Stimulated activated naive B cell treated with anti-CD40 and anti-IgM and Interleukin-4, amounts not matched to agents 10 μg/mL and 1 μg/mL and 100 μg/mL, for 72 hours (primary cell): ENCODE results near the gene SALL2.

Experiments used
- ATAC-seq, 2 donors: fragments of 150-1000 bp; cut with Tn5 transposase; replicated peaks; 2 replicates each; pipeline ENCODE4 v1.10.0; 2021; ENCODE audit warnings: moderate library complexity in 1 of 2
- DNase-seq: peaks from one replicate; pipeline ENCODE4 v3.0.0; 2021
- H3K27ac Mint-ChIP-seq: one replicate; pipeline ENCODE4 v1.8.0; 2022; ENCODE audit warnings: mild to moderate bottlenecking, mixed read lengths
- H3K27me3 Mint-ChIP-seq, 2 donors: one replicate each; pipeline ENCODE4 v1.8.0; 2022; ENCODE audit warnings: mixed read lengths in 2 of 2
- H3K36me3 Mint-ChIP-seq, 2 donors: one replicate each; pipeline ENCODE4 v1.8.0; 2022; ENCODE audit warnings: mixed read lengths in 2 of 2, mild to moderate bottlenecking in 1 of 2
- H3K4me1 Mint-ChIP-seq, 2 donors: one replicate each; pipeline ENCODE4 v1.8.0; 2022; ENCODE audit warnings: mixed read lengths in 2 of 2, mild to moderate bottlenecking in 1 of 2
- H3K4me3 Mint-ChIP-seq, 2 donors: one replicate each; pipeline ENCODE4 v1.8.0; 2022; ENCODE audit warnings: mild to moderate bottlenecking in 2 of 2, mixed read lengths in 2 of 2, moderate library complexity in 1 of 2
- H3K9me3 Mint-ChIP-seq, 2 donors: one replicate each; pipeline ENCODE4 v1.8.0; 2022; ENCODE audit warnings: mixed read lengths in 2 of 2, mild to moderate bottlenecking in 1 of 2

Gene SALL2

GRCh38 chr14:21536418-21537089, 10.4 kb upstream of the SALL2 start:
- H3K27me3 Mint-ChIP-seq, result peaks cover 58 to 61% of the 10 kb centered on the region in 2 donors
- DNase-seq (no peak), ATAC-seq (peak in 1 of 2 donors; percentile 20)
- peaks cover 10 to 15% of the 10 kb centered on the region in 2 donors for H3K4me1 Mint-ChIP-seq
- H3K9me3 Mint-ChIP-seq, result no peaks in the 10 kb centered on the region
- no peaks in the 10 kb centered on the region for H3K36me3 Mint-ChIP-seq
- peak overlapping the region; percentile 53 to 58 for H3K4me3 Mint-ChIP-seq
- peak overlapping the region; percentile 56 for H3K27ac Mint-ChIP-seq

GRCh38 chr14:21535545-21536417, 9.6 kb upstream of the SALL2 start:
- H3K36me3 Mint-ChIP-seq, result no peaks in the 10 kb centered on the region
- peaks cover 58 to 61% of the 10 kb centered on the region in 2 donors for H3K27me3 Mint-ChIP-seq
- peak overlapping the region in 1 of 2 donors; percentile 58 for H3K4me3 Mint-ChIP-seq
- no peaks in the 10 kb centered on the region for H3K9me3 Mint-ChIP-seq
- DNase-seq, result no peak
- no peak overlapping the region for H3K27ac Mint-ChIP-seq
- peaks cover 10 to 15% of the 10 kb centered on the region in 2 donors for H3K4me1 Mint-ChIP-seq
- ATAC-seq, result no peak

- no peak for ATAC-seq
- H3K9me3 Mint-ChIP-seq, result no peaks in the 10 kb centered on the region
- no peak for DNase-seq
These were observed 8.4 kb upstream of the SALL2 start for GRCh38 chr14:21534576-21534975.

GRCh38 chr14:21533294-21533693, 7.1 kb upstream of the SALL2 start:
- H3K36me3 Mint-ChIP-seq, result no peaks in the 10 kb centered on the region
- H3K4me1 Mint-ChIP-seq, result peaks cover 10 to 15% of the 10 kb centered on the region in 2 donors
- ATAC-seq, result no peak
- H3K4me3 Mint-ChIP-seq, result no peak overlapping the region
- no peaks in the 10 kb centered on the region for H3K9me3 Mint-ChIP-seq
- no peak for DNase-seq
- H3K27ac Mint-ChIP-seq, result no peak overlapping the region
- peaks cover 45 to 59% of the 10 kb centered on the region in 2 donors for H3K27me3 Mint-ChIP-seq

More at GRCh38 chr14:21534576-21534975, 8.4 kb upstream of the SALL2 start:
- peaks cover 10 to 15% of the 10 kb centered on the region in 2 donors for H3K4me1 Mint-ChIP-seq
- peaks cover 57 to 61% of the 10 kb centered on the region in 2 donors for H3K27me3 Mint-ChIP-seq
- no peaks in the 10 kb centered on the region for H3K36me3 Mint-ChIP-seq
- no peak overlapping the region for H3K4me3 Mint-ChIP-seq
- no peak overlapping the region for H3K27ac Mint-ChIP-seq

GRCh38 chr14:21529515-21529914, 3.4 kb upstream of the SALL2 start:
- Mint-ChIP-seq H3K9me3 (no peaks in the 10 kb centered on the region), H3K4me1 (peaks cover 10% of the 10 kb centered on the region in 2 donors), H3K4me3 (no peak overlapping the region), H3K27me3 (peaks cover 15 to 31% of the 10 kb centered on the region in 2 donors), H3K27ac (no peak overlapping the region), H3K36me3 (no peaks in the 10 kb centered on the region)
- DNase-seq, result no peak
- ATAC-seq, result no peak

- Mint-ChIP-seq H3K4me3 (no peak overlapping the region), H3K4me1 (peaks cover 10% of the 10 kb centered on the region in 2 donors), H3K27me3 (peaks cover 11 to 24% of the 10 kb centered on the region in 2 donors), H3K27ac (no peak overlapping the region), H3K9me3 (no peaks in the 10 kb centered on the region), H3K36me3 (no peaks in the 10 kb centered on the region)
- no peak for ATAC-seq
- DNase-seq, result no peak
These were observed 2.5 kb upstream of the SALL2 start for GRCh38 chr14:21528381-21529348.

- ATAC-seq (no peak), DNase-seq (no peak)
- H3K36me3 Mint-ChIP-seq, result no peaks in the 10 kb centered on the region
- H3K27ac Mint-ChIP-seq, result no peak overlapping the region
- peaks cover 10 to 16% of the 10 kb centered on the region in 2 donors for H3K27me3 Mint-ChIP-seq
- peaks cover 10% of the 10 kb centered on the region in 2 donors for H3K4me1 Mint-ChIP-seq
- peak overlapping the region in 1 of 2 donors; percentile 84 for H3K4me3 Mint-ChIP-seq
- no peaks in the 10 kb centered on the region for H3K9me3 Mint-ChIP-seq
These were observed 1.2 kb upstream of the SALL2 start for GRCh38 chr14:21527318-21527679.

- no peaks in the 10 kb centered on the region for H3K9me3 Mint-ChIP-seq
- no peak for ATAC-seq
- peak overlapping the region; percentile 72 to 84 for H3K4me3 Mint-ChIP-seq
- no peak for DNase-seq
- no peaks in the 10 kb centered on the region for H3K36me3 Mint-ChIP-seq
- peaks cover 10% of the 10 kb centered on the region in 2 donors for H3K4me1 Mint-ChIP-seq
- peaks cover 5 to 11% of the 10 kb centered on the region in 2 donors for H3K27me3 Mint-ChIP-seq
- H3K27ac Mint-ChIP-seq, result no peak overlapping the region
These were observed 649 bp upstream of the SALL2 start for GRCh38 chr14:21526672-21527317.

GRCh38 chr14:21525571-21525961, 580 bp downstream of the SALL2 start:
- ATAC-seq (peak in 1 of 2 donors; percentile 13), DNase-seq (no peak)
- Mint-ChIP-seq H3K9me3 (no peaks in the 10 kb centered on the region), H3K27ac (peak overlapping the region; percentile 27), H3K4me3 (peak overlapping the region; percentile 72 to 80), H3K4me1 (peaks cover 10% of the 10 kb centered on the region in 2 donors), H3K36me3 (no peaks in the 10 kb centered on the region), H3K27me3 (peaks cover 5 to 10% of the 10 kb centered on the region in 2 donors)

GRCh38 chr14:21524575-21525490, 1.3 kb downstream of the SALL2 start:
- H3K4me1 Mint-ChIP-seq, result peaks cover 10% of the 10 kb centered on the region in 2 donors
- peaks cover 5 to 9% of the 10 kb centered on the region in 2 donors for H3K27me3 Mint-ChIP-seq
- H3K9me3 Mint-ChIP-seq, result no peaks in the 10 kb centered on the region
- peak overlapping the region; percentile 27 for H3K27ac Mint-ChIP-seq
- peak overlapping the region; percentile 72 to 80 for H3K4me3 Mint-ChIP-seq
- no peaks in the 10 kb centered on the region for H3K36me3 Mint-ChIP-seq
- DNase-seq (no peak), ATAC-seq (no peak)

- peaks cover 6 to 11% of the 10 kb centered on the region in 2 donors for H3K27me3 Mint-ChIP-seq
- no peaks in the 10 kb centered on the region for H3K36me3 Mint-ChIP-seq
- peaks cover 10% of the 10 kb centered on the region in 2 donors for H3K4me1 Mint-ChIP-seq
- ATAC-seq (no peak), DNase-seq (no peak)
- H3K9me3 Mint-ChIP-seq, result no peaks in the 10 kb centered on the region
- no peak overlapping the region for H3K27ac Mint-ChIP-seq
- H3K4me3 Mint-ChIP-seq, result no peak overlapping the region
These were observed 2.9 kb downstream of the SALL2 start for GRCh38 chr14:21523203-21523602.

- peaks cover under 1 to 4% of the 10 kb centered on the region in 2 donors for H3K4me1 Mint-ChIP-seq
- no peaks in the 10 kb centered on the region for H3K36me3 Mint-ChIP-seq
- no peak for ATAC-seq
- no peak overlapping the region for H3K27ac Mint-ChIP-seq
- no peaks in the 10 kb centered on the region for H3K9me3 Mint-ChIP-seq
- peaks cover 6 to 11% of the 10 kb centered on the region in 2 donors for H3K27me3 Mint-ChIP-seq
- no peak for DNase-seq
- no peak overlapping the region for H3K4me3 Mint-ChIP-seq
These were observed 4.6 kb downstream of the SALL2 start for GRCh38 chr14:21521501-21521900.

- Mint-ChIP-seq H3K27ac (no peak overlapping the region), H3K27me3 (peaks cover 10 to 14% of the 10 kb centered on the region in 2 donors)
These were observed 5.4 kb downstream of the SALL2 start for GRCh38 chr14:21520767-21521166.

More at GRCh38 chr14:21520767-21521166, 5.4 kb downstream of the SALL2 start:
- Mint-ChIP-seq H3K4me3 (no peak overlapping the region), H3K9me3 (no peaks in the 10 kb centered on the region), H3K4me1 (peaks cover 0 to 4% of the 10 kb centered on the region in 2 donors), H3K36me3 (no peaks in the 10 kb centered on the region)
- no peak for ATAC-seq
- DNase-seq, result no peak
